Mammary microvascular endothelial cell (primary cell): ENCODE results near the gene DDX21. TPM values are rescaled to one million over a fixed set of nuclear protein-coding genes. Genes with fewer than 3 reads are reported as not detected.

Experiments used
- total RNA-seq: library from RNA; depleted of rRNA; stranded (reverse); fragments of >200 nt; gene quantifications from 2 replicates; pipeline ENCODE4 v1.2.3, GENCODE V29; 2015

The DDX21 gene
- 103 and 105 TPM in 2 replicates for total RNA-seq

GRCh38 chr10:68955832-68956532 is at the start of gene DDX21:
Gene DDX21, plus strand, starts transcription at chr10:68956170. Its CDS starts 56 bp downstream, at chr10:68956226.

DNA sequence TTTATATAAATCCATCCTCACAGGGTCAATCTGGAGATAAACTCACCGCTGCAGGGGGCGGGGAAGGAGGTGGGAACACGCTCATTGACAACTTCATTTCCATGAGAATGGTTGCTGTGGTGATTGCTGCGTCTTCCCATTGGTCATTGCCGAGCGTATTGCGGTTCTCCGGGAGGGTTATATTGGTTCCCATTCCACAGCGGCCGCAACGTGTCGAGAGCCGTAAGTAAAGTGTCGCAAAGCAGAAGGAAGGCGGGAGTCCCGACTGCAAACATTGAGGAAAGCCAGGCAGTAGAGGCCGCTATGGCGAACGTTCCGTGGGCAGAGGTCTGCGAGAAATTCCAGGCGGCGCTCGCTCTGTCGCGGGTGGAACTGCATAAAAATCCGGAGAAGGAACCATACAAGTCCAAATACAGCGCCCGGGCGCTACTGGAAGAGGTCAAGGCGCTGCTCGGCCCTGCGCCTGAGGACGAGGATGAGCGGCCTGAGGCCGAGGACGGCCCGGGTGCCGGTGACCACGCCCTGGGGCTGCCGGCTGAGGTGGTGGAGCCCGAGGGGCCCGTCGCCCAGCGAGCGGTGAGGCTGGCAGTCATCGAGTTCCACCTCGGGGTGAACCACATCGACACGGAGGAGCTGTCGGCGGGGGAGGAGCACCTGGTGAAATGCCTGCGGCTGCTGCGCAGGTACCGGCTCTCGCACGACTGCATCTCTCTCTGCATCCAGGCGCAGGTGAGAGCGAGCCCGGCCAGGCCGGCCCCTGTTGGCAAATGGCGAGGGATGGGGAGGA is 32.8 kb downstream of the DDX21 start, which contains the start of gene KIFBP:
Gene KIFBP, plus strand, starts transcription at position 274 of the 787 bp plus-strand sequence. Its CDS starts 30 bp downstream, at position 304.

Other genes starting within 250 kb of the DDX21 start
- gene CCAR1, start 234.9 kb upstream of the DDX21 start, total RNA-seq, result 31.3 and 33.6 TPM in 2 replicates
- gene STOX1, start 128.6 kb upstream of the DDX21 start, total RNA-seq, result 0.59 TPM in 1 of 2 replicates, not detected in the other
- 22.3 and 29.2 TPM in 2 replicates for gene DDX50, start 54.9 kb upstream of the DDX21 start, total RNA-seq
- 53.7 and 55.9 TPM in 2 replicates for gene KIFBP, start 32.6 kb downstream of the DDX21 start, total RNA-seq
- 1,443 and 1,601 TPM in 2 replicates for gene SRGN, start 131.9 kb downstream of the DDX21 start, total RNA-seq
- gene VPS26A, start 168.0 kb downstream of the DDX21 start, total RNA-seq, result 39.3 and 40.4 TPM in 2 replicates
- gene SUPV3L1, start 224.1 kb downstream of the DDX21 start, total RNA-seq, result 22.3 and 24.5 TPM in 2 replicates